Renal cortex interstitium (tissue), 11 donors: Measurements from ENCODE around the gene COL2A1. TPM values are rescaled to one million over a fixed set of nuclear protein-coding genes. Genes with fewer than 3 reads are reported as not detected.
"Not testable (repeated sequence)": the region's sequence is repeated elsewhere in the genome, so short reads cannot be mapped to it uniquely, and the experiment has no call there.

Source experiments
- DNase-seq, 11 donors: peaks; one replicate each; pipeline ENCODE4 v3.0.0-alpha.2; 2013; ENCODE audit warnings: low read depth in 9 of 11, low spot score in 4 of 11; ENCODE audit errors: extremely low read depth in 1 of 11
- polyA plus RNA-seq, 3 donors: library from polyadenylated mRNA; unstranded; fragments of 120-200 nt; gene quantifications; one replicate each; pipeline ENCODE4 v1.2.1, GENCODE V29; 2013; ENCODE audit not compliant: insufficient read length in 3 of 3

COL2A1 gene
- polyA plus RNA-seq, 3 donors: 44.9 to 62.7 (median 46.4) TPM

- no peak for DNase-seq
Observed at GRCh38 chr12:47967461-47968321, 36.6 kb downstream of the COL2A1 start.

DNA sequence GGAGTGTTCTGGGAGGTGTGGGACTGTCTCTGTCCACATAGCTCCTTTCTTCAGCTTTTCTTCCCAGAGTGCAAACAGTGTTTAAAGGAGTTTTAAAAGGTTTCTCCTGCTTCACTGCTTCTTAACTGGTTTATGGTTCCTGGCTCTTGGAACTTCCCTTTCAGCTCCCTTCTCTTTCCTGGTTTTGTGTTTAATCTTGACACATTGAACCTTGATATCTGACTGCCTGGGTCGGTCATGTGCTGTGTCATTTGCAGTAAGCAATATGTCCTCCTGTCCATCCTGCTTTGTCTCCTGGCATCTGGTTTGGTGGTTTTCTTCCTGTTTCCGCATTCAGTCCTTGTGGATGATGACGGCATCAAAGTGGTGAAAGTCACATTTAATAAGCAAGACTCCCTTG is 38.7 kb downstream of the COL2A1 start:
- no peak for DNase-seq

GRCh38 chr12:47964106-47964728 is 40.1 kb downstream of the COL2A1 start:
- DNase-seq: no peak

- peak; percentile 88 to 96 (median 93) for DNase-seq
Observed at GRCh38 chr12:47963340-47964040, 40.8 kb downstream of the COL2A1 start, which contains the start of gene TMEM106C. Gene TMEM106C, plus strand, starts transcription at chr12:47963596. Its CDS starts 641 bp downstream, at chr12:47964237.

DNA sequence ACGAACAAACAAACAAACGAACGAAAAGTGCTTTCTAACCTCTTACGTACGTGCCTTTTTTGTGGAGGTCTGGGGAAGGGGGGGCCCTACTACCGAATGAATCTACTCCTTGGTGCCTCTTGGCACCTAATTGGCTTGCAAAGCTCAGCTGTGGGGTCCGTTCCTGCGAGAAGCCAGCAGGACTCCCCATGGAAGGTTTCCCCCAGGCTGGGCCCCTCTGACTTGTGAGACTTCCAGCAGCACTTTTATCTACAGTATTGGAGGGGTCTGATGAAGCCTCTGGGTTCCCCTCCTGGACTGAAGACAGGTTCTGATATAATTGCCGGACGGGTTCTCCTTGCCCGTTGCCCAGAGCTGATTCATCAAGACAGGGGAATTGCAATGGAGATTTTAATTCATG is 42.1 kb downstream of the COL2A1 start:
- no peak for DNase-seq

- not testable (repeated sequence) for DNase-seq
Observed at GRCh38 chr12:47957671-47958070, 46.6 kb downstream of the COL2A1 start.

DNA sequence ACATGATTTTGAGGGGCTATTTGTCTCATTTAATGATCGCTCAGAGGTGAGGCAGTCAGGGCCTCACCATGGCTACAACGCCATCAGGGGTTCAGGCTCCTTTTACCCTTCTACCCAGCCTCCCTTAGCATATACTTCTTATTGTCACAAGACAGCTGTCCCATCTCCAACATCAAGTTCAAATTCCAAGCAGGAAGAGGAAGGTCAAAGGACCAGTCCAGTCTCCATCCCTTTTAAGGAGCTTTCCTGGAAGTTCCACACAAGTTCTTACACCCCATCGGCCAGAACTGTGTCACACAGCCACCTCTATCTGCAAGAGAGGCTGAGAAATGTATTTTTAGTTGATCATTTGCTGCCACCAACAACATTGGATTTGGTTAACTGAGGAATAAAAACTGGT is 49.2 kb downstream of the COL2A1 start:
- DNase-seq: no peak

- DNase-seq: no peak
Observed at GRCh38 chr12:47954467-47955045, 49.7 kb downstream of the COL2A1 start.

DNA sequence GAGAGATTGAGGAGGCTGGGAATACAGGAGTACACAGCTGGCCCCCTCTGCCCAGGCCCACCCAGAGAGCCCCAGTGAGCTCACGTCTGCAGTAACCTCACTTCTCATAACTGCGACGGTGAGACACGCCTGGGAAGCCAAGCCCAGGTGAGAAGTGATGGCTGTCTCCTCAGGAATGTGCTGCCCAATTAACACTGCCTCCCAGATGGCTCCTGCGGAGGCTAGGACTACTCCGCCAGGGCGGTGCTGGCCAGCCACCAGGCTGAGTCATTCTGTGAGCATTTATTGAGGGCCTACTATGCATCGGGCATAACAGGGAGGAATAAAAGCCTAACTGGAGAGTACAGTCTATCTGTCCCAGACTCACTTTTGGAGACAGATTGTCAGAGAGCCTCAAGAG is 50.2 kb downstream of the COL2A1 start:
- DNase-seq: no peak

- DNase-seq: no peak
Observed at GRCh38 chr12:47950856-47951468, 53.3 kb downstream of the COL2A1 start.

DNA sequence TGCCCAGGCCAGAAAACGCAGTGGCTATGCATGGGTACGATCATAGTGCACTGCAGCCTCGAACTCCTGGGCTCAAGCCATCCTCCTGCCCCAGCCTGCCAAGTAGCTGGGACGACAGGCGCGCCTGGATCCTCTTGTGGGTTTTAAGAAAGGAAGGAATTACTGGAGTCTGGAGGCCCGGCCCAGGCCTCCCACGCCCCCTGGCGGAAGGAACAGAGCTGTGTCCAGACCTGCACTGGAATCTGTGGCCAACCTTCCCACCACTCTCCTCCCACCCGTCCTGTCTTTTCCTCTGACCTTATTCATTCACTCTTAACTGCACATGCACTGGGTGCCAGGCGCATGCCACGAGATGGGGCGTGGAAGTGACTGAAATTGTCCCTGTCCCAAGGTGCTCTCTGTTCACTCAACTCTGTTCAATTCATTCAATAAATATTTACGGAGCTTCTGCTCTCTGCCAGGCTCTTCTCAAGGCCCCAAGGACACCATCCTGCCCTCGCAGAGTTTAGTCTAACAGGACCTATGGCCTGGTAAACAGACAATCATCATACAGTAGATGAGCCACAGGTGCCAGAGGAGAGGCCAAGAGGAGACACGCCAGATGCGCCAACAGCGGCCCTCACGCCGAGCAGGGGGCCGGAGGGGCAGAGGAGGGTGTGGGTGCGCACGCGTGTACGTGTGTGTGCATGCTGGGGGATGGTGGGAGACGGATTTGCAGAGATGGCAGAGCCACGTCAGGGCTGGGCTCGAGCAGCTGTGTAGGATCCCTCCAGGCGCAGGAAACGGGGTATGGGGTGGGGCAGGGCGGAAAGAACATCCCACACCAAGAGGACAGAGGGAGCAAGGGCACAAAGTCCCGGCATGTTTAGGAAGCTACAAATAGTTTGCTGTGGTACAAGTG is 54.6 kb downstream of the COL2A1 start:
- DNase-seq: peak in 5 of 11 donors; percentile 44 to 71 (median 56)

GRCh38 chr12:47947341-47947740 is 56.9 kb downstream of the COL2A1 start:
- DNase-seq: peak in 1 of 11 donors; percentile 52

DNA sequence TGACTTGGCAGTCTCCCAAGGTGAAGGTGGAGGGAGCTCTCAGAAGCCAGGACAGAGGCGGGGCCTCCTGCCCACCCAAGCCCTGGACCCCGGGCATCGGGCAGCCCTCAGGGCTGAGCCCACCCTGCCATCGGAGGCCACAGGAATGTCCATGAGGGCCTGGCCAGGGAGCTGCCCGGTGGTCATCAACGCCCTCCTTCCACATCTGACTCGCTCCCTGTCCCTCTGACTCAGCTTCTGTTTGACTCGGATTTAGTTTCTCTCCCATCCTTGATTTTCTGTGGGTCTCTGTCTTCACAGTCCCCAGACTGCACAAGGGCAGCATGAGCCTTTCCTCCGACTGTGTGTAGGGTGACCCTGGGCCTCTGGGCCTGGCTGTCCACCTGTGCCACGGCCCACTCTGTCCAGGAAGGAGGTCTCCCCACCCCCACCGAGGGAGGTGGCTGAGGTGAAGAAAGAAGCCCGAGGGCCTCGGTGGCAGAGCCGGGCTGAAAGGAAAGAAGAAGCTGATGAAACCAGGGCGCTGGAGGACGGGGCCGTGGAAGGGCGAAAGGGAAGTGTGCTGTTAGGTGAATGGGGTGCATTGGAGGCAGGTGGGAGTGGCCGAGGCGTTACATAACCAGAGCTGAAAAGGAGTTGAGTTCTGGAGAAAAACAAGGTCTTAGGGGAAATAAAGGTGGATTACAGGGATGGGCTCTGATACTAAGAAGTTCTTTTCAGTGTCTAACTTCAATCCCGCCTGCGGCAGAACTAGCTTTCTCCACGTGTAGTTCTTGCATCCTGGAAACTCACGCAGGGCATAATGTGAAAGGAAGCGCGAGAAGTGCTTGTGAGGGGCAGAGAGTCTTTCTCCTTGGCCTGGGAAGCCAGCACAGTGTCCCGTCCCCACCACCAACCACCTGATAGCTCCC is 57.6 kb downstream of the COL2A1 start:
- DNase-seq: no peak

DNA sequence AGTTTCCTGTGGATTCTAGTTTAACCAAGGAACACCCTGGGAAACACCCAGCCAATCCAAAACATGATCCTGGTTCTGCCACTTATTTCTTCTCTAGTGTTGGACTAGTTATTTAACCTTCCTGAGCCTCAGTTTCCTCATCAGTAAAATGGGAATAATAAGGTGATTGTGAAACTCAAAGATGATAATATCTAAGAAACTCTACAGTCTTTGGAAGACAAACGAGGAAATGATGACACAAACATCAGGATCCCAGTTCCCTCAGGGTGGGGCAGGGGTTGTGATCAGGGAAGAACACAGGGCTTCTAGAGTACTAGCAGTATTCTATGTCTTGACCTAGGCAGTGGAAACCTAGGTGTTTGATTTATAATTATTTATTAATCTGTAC is 58.9 kb downstream of the COL2A1 start:
- DNase-seq: no peak

- no peak for DNase-seq
Observed at GRCh38 chr12:47944685-47945340, 59.5 kb downstream of the COL2A1 start.

DNA sequence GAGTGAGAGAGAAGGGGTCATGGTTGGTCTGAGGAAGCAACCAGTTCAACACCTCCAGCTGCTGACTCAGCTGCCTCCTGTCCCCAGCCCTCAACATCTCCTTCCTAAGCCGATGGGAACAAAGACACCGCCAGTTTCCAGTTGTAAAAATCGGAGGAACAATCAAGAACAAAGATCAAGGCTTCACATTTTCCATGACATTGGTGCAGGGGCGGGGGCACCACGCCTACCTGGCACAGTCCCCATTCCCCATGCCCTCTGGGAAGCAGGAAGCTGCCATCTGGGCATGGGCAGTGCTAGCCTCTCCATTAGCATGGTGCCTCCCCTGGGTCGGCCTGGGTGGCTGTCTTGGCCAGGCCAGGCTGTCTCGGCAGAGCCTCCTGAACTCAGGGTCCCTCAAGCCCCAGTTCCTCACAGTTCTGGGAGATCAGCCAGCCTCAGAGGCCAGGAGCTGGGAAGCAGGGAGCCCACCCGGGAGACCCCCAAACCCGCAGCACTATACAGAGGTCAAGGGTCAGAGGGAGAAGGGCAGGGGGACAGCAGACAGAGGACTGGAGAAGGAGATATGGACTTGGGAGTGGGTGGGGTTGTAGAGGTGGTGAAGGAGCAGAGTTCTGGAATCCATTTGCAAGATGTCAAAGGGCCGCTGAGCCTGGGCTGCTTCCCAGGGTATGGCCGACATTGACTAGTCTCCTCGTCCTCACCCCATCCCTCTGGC is 60.5 kb downstream of the COL2A1 start:
- no peak for DNase-seq
